ENCODE data around the gene SINHCAF. TPM values are rescaled to one million over a fixed set of nuclear protein-coding genes. Genes with fewer than 3 reads are reported as not detected.

The SINHCAF gene
- total and polyA plus RNA-seq, 9 of the 15 experiments (the other 6 are each of a cell fraction or from before 2014, with no cell fraction given) = 73.2 to 185 (median 110) TPM

GRCh38 chr12:31272607-31273225 is 53.2 kb downstream of the SINHCAF start (continued):
- TF ChIP-seq, protein P1, sequence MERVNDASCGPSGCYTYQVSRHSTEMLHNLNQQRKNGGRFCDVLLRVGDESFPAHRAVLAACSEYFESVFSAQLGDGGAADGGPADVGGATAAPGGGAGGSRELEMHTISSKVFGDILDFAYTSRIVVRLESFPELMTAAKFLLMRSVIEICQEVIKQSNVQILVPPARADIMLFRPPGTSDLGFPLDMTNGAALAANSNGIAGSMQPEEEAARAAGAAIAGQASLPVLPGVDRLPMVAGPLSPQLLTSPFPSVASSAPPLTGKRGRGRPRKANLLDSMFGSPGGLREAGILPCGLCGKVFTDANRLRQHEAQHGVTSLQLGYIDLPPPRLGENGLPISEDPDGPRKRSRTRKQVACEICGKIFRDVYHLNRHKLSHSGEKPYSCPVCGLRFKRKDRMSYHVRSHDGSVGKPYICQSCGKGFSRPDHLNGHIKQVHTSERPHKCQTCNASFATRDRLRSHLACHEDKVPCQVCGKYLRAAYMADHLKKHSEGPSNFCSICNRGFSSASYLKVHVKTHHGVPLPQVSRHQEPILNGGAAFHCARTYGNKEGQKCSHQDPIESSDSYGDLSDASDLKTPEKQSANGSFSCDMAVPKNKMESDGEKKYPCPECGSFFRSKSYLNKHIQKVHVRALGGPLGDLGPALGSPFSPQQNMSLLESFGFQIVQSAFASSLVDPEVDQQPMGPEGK (CRISPR knock-in tag; IDR thresholded peaks at IDR 0.05; ENCODE audit: borderline replicate concordance) = no peak

GRCh38 chr12:31267966-31268365 is 58.0 kb downstream of the SINHCAF start:
- DNase-seq (ENCODE audit: extremely low read depth in 1 of 4, low spot score in 3 of 4) = no peak
- Histone ChIP-seq H3K4me2 (ENCODE audit: insufficient read depth, low read length) (no peak overlapping the region), H2AFZ (ENCODE audit: low read depth, low read length) (no peak overlapping the region), H3K79me2 (ENCODE audit: control insufficient read depth, insufficient read depth, low read length) (no peaks in the 10 kb centered on the region), H3K4me3 (no peak overlapping the region), H3K4me1 (replicated peaks in 1 of 2; ENCODE audit: control insufficient read depth in 2 of 2, insufficient read depth in 2 of 2, low read length in 2 of 2) (no peaks in the 10 kb centered on the region), H3K9me3 (replicated peaks; ENCODE audit: control insufficient read depth, insufficient read depth, low read depth, low read length) (no peaks in the 10 kb centered on the region), H4K20me1 (replicated peaks; ENCODE audit: control insufficient read depth, insufficient read depth, low read length) (0 out of 2 replicates have a peak, but pooled peaks cover 2% of the 10 kb centered on the region), H3K27ac (ENCODE audit: extremely low read depth, low read depth, low read length) (no peak overlapping the region), H3K9ac (ENCODE audit: insufficient read depth in 1 of 2, low read depth in 2 of 2, low read length in 2 of 2) (no peak overlapping the region), H3K9me1 (ENCODE audit: control insufficient read depth, insufficient read depth, low read length) (no peaks in the 10 kb centered on the region), H3K27me3 (ENCODE audit: control insufficient read depth in 2 of 2, insufficient read depth in 2 of 2, low read length in 2 of 2) (no peaks in the 10 kb centered on the region), H3K36me3 (ENCODE audit: control insufficient read depth, insufficient read depth, low read length) (no peaks in the 10 kb centered on the region)
- WGBS (ENCODE audit: insufficient coverage, low coverage, missing lambda C conversion rate) = 49% methylated on average over 2 of the region's 2 CpGs
- CTCF ChIA-PET (ENCODE audit: low intra/inter-chr PET ratio) = interaction anchor here (1.2 kb wide), 1 partner anchor 14 kb away, joined by 3 read pairs; no protein-coding TSS in a partner anchor
- in situ Hi-C loops (cut with MboI) (no loop called here), intact Hi-C loops (cut with micrococcal nuclease) (no loop called here)
- BruUV-seq (replicated peaks) = no TSS peak
- FAIRE-seq = no peak
- POLR2A ChIA-PET = no interaction called here
- no peak for ATAC-seq
- TF ChIP-seq FOXP1 (CRISPR knock-in tag; IDR thresholded peaks at IDR 0.05) (no peak), KAT2B (IDR thresholded peaks at IDR 0.05; ENCODE audit: low read depth, low read length) (no peak), USF2 (CRISPR knock-in tag; IDR thresholded peaks at IDR 0.05) (no peak), U2AF1 (optimal IDR thresholded peaks at IDR 0.05; ENCODE audit: low read depth, low read length) (no peak), ESRRA (IDR thresholded peaks at IDR 0.05; ENCODE audit: borderline replicate concordance, low read depth) (no peak), SIN3A (IDR thresholded peaks at IDR 0.05; ENCODE audit: borderline replicate concordance in 2 of 2, control insufficient read depth in 1 of 2, low read depth in 2 of 2, low read length in 2 of 2) (no peak), RNF2 (IDR thresholded peaks at IDR 0.05) (no peak), TAF9B (IDR thresholded peaks at IDR 0.05; ENCODE audit: partially characterized antibody) (no peak), CUX1 (CRISPR knock-in tag; IDR thresholded peaks at IDR 0.05) (no peak), RB1 (IDR thresholded peaks at IDR 0.05; ENCODE audit: low read depth) (no peak), KDM5B (IDR thresholded peaks at IDR 0.05; ENCODE audit: insufficient replicate concordance, low read depth, low read length) (no peak), CAMTA2 (CRISPR knock-in tag; conservative IDR thresholded peaks at IDR 0.05) (no peak)

All from K562 (cell line).